Hepatocyte (in vitro differentiated cells): ENCODE results near the gene GFPT2. TPM values are rescaled to one million over a fixed set of nuclear protein-coding genes. Genes with fewer than 3 reads are reported as not detected.

Experiments used
- DNase-seq: peaks from one replicate; pipeline ENCODE4 v3.0.0-alpha.2; 2016; ENCODE audit warnings: low spot score
- H2AFZ ChIP-seq: fragments of 200-600 bp; sonication (generic); 2 replicates; pipeline ENCODE4 v1.6.0; 2016; ENCODE audit warnings: antibody characterized with exemption, mild to moderate bottlenecking
- H3K27ac ChIP-seq: fragments of 200-600 bp; sonication (generic); 2 replicates; pipeline ENCODE4 v1.5.1; 2016; ENCODE audit warnings: mild to moderate bottlenecking
- H3K27me3 ChIP-seq: fragments of 200-600 bp; sonication (generic); 2 replicates; pipeline ENCODE4 v1.6.1; 2016
- H3K36me3 ChIP-seq: fragments of 200-600 bp; sonication (generic); replicated peaks from 2 replicates; pipeline ENCODE4 v1.5.1; 2016; ENCODE audit warnings: low read depth; ENCODE audit not compliant: insufficient read depth
- H3K4me1 ChIP-seq: fragments of 200-600 bp; sonication (generic); 2 replicates; pipeline ENCODE4 v1.5.1; 2016; ENCODE audit warnings: mild to moderate bottlenecking, moderate library complexity; ENCODE audit not compliant: insufficient read depth
- H3K4me2 ChIP-seq: fragments of 200-600 bp; sonication (generic); 2 replicates; pipeline ENCODE4 v1.6.0; 2016
- H3K4me3 ChIP-seq: fragments of 200-600 bp; sonication (generic); 2 replicates; pipeline ENCODE4 v1.5.1; 2016; ENCODE audit warnings: mild to moderate bottlenecking
- H3K79me2 ChIP-seq: fragments of 200-600 bp; sonication (generic); 2 replicates; pipeline ENCODE4 v1.6.0; 2017; ENCODE audit warnings: mild to moderate bottlenecking
- H3K9me2 ChIP-seq: fragments of 200-600 bp; sonication (generic); replicated peaks from 2 replicates; pipeline ENCODE4 v1.6.0; 2017; ENCODE audit warnings: mild to moderate bottlenecking; ENCODE audit not compliant: insufficient read depth
- H3K9me3 ChIP-seq: fragments of 200-600 bp; sonication (generic); 2 replicates; pipeline ENCODE4 v1.5.1; 2016; ENCODE audit warnings: low read depth, mild to moderate bottlenecking
- H4K20me1 ChIP-seq: fragments of 200-600 bp; sonication (generic); 2 replicates; pipeline ENCODE4 v1.6.0; 2016; ENCODE audit warnings: mild to moderate bottlenecking; ENCODE audit not compliant: insufficient read depth, poor library complexity, severe bottlenecking
- EZH2 ChIP-seq: fragments of 200-600 bp; sonication (generic); IDR thresholded peaks from 2 replicates; pipeline ENCODE4 v1.6.1; 2016; ENCODE audit warnings: antibody characterized with exemption, mild to moderate bottlenecking, borderline replicate concordance
- EZH2phosphoT487 ChIP-seq: fragments of 200-600 bp; sonication (generic); IDR thresholded peaks from one replicate; pipeline ENCODE4 v1.6.1; 2018; ENCODE audit warnings: antibody characterized with exemption, mild to moderate bottlenecking, low read depth, moderate library complexity; ENCODE audit not compliant: unreplicated experiment, severe bottlenecking
- WGBS: methylation state at CpG from one replicate; pipeline ENCODE4 v1.1.6; 2016; ENCODE audit warnings: low lambda C conversion rate; ENCODE audit errors: missing lambda C conversion rate; 5-methylcytosine and 5-hydroxymethylcytosine counted together
- polyA plus RNA-seq: library from polyadenylated mRNA; unstranded; fragments of >200 nt; fragmentation: Nextera tagmentation; extraction: Ambion mirVana; gene quantifications from 2 replicates; pipeline ENCODE4 v1.2.1, GENCODE V29; 2016
- total RNA-seq: library from RNA; depleted of rRNA; stranded (reverse); fragments of >200 nt; gene quantifications from 2 replicates; pipeline ENCODE4 v1.2.3, GENCODE V29; 2014
- TF ChIP-seq, protein P1 (sequence below): fragments of 200-600 bp; sonication (generic); IDR thresholded peaks from 2 replicates; pipeline ENCODE4 v1.5.1; 2016; ENCODE audit warnings: antibody characterized with exemption, mild to moderate bottlenecking; ENCODE audit not compliant: poor library complexity

The GFPT2 gene
- total and polyA plus RNA-seq, 2 experiments from 2014 or later = 15.9 to 44.6 TPM

DNA sequence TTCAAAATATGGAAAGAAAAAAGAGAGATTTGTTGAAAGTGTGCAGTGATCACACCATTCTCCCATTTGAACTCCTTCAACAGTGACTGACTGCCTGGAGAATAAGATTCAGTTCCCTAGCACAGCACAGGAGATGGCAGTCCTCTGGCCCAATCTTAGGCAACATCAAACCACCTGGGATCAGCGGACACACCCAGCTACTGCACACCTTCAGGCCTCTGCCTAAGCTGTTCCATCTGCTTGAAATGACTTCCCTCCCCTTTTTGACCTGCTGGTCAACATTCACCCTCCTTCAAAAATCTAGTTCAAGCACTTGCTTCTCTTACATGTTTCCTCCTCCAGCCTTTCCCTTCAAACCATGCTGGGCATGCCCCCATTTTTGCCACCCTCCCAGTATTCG, 65.7 kb downstream of the GFPT2 start:
- 83% methylated on average over 2 of the region's 2 CpGs for WGBS
- no peak for TF ChIP-seq EZH2
- TF ChIP-seq EZH2phosphoT487 = no peak
- TF ChIP-seq, protein P1, sequence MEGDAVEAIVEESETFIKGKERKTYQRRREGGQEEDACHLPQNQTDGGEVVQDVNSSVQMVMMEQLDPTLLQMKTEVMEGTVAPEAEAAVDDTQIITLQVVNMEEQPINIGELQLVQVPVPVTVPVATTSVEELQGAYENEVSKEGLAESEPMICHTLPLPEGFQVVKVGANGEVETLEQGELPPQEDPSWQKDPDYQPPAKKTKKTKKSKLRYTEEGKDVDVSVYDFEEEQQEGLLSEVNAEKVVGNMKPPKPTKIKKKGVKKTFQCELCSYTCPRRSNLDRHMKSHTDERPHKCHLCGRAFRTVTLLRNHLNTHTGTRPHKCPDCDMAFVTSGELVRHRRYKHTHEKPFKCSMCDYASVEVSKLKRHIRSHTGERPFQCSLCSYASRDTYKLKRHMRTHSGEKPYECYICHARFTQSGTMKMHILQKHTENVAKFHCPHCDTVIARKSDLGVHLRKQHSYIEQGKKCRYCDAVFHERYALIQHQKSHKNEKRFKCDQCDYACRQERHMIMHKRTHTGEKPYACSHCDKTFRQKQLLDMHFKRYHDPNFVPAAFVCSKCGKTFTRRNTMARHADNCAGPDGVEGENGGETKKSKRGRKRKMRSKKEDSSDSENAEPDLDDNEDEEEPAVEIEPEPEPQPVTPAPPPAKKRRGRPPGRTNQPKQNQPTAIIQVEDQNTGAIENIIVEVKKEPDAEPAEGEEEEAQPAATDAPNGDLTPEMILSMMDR = no peak

GRCh38 chr5:180284149-180284548, 69.0 kb downstream of the GFPT2 start:
- DNase-seq = no peak
- TF ChIP-seq EZH2 (no peak), EZH2phosphoT487 (no peak)
- TF ChIP-seq, protein P1 = no peak
- no peak overlapping the region for H3K27ac ChIP-seq
- H3K4me2 ChIP-seq = no peak overlapping the region
- peaks cover 58% of the 10 kb centered on the region for H3K79me2 ChIP-seq
- peaks cover 14% of the 10 kb centered on the region for H4K20me1 ChIP-seq
- no peak overlapping the region for H2AFZ ChIP-seq
- no peaks in the 10 kb centered on the region for H3K9me3 ChIP-seq
- no peaks in the 10 kb centered on the region for H3K9me2 ChIP-seq
- WGBS = 90% methylated on average over 10 of the region's 10 CpGs
- H3K27me3 ChIP-seq = no peaks in the 10 kb centered on the region
- no peak overlapping the region for H3K4me3 ChIP-seq
- peaks cover 6% of the 10 kb centered on the region for H3K4me1 ChIP-seq
- no peaks in the 10 kb centered on the region for H3K36me3 ChIP-seq

More for the DNA sequence above, 65.7 kb downstream of the GFPT2 start:
- DNase-seq = no peak
- Histone ChIP-seq H3K27ac (no peak overlapping the region), H3K36me3 (no peaks in the 10 kb centered on the region), H3K9me3 (no peaks in the 10 kb centered on the region), H3K4me1 (peaks cover 20% of the 10 kb centered on the region), H2AFZ (no peak overlapping the region), H4K20me1 (peaks cover 32% of the 10 kb centered on the region), H3K4me2 (no peak overlapping the region), H3K9me2 (no peaks in the 10 kb centered on the region), H3K4me3 (no peak overlapping the region), H3K79me2 (peaks cover 76% of the 10 kb centered on the region), H3K27me3 (no peaks in the 10 kb centered on the region)

DNA sequence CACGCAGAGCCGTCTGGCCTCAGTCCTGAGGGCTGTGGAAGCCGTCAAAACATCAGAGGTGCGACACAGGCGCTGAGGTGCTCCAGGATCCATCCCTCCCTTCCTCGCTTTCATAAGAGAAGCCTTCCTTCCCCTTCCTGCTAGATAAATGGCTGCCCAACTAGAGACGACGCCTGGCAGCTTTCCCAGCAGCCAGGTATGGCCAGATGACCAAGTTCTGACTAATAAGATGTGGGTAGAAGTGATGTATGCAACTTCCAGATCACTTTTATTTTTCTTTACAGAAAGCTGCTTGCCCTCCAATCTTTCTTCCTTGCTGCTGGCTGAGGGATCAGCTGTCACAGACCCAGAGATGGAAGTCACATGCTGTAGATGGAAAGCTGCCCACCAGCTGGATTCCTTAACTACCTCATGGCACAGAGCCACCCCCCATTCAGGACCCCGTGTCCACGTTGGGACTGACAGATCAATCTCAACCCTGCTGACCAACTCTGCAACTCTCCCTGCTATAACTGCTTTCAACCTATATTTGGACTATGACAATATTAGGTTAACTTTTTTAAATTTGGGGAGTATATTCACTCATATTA, 70.0 kb downstream of the GFPT2 start:
- Histone ChIP-seq H3K27ac (no peak overlapping the region), H3K4me1 (peaks cover 6% of the 10 kb centered on the region), H3K27me3 (no peaks in the 10 kb centered on the region), H3K36me3 (no peaks in the 10 kb centered on the region), H3K79me2 (peaks cover 47% of the 10 kb centered on the region), H2AFZ (no peak overlapping the region), H4K20me1 (peaks cover 9% of the 10 kb centered on the region), H3K4me3 (no peak overlapping the region), H3K9me3 (no peaks in the 10 kb centered on the region), H3K4me2 (no peak overlapping the region), H3K9me2 (no peaks in the 10 kb centered on the region)
- TF ChIP-seq, protein P1 = no peak
- TF ChIP-seq EZH2 = no peak
- no peak for TF ChIP-seq EZH2phosphoT487
- WGBS = 83% methylated on average over 10 of the region's 10 CpGs
- DNase-seq = no peak
